Fibroblast of skin of left biceps (primary cell): ENCODE data around the gene LIMCH1.
"Not testable (repeated sequence)": the region's sequence is repeated elsewhere in the genome, so short reads cannot be mapped to it uniquely, and the experiment has no call there.

Source experiments
- DNase-seq, 2 experiments: peaks; one replicate each; pipeline ENCODE4 v3.0.0-alpha.2; 2013; ENCODE audit warnings: low read depth in 2 of 2

Gene LIMCH1

DNA sequence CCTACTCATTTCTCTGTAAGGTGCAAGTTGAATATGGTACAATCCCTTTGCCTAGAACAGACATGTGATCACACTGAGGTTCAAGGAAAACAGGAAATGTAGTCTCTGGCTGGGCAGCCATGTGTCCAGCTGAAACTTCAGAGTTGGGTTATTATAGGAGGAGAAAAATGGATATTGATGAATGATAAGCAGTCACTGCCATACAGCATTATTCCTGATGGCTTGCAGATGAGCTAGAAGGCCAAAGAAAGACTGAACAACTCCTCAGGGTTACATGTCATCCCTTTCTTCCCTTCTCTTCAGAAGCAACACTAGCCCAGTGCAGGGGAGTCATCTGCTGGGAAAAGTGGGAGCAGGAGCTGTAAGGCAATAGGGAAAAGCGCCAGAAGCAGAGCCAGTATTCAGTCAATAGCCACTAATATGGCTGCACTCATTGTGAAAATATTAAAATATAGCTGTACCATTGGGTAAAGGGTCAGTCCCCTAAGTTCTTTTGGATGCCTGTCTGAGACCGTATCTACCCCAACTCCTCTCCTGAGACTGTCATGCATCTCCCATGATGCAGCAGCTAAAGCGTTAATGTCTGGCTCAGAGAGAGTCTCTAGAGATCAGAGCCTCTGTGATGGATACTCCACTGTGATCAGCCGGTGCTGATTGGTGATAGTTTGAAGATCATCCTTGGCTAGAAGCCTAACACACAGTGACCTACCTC is 190.1 kb downstream of the LIMCH1 start:
- DNase-seq, result no peak

DNA sequence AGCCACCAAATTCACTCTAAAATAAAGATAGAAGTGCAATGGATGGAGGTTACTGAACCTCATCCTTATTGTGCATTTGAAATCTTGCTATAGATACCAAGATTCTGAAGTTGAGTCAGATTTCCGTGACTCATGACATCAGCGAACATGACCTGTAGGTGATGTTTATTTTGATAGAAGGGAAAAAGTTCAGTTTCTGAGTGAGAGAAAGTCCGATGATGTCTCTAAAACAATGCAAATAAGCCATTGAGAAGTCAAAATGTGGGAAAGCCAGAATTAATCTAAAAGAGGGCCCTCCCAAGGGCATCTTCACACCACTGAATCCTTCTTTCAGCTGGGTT is 190.6 kb downstream of the LIMCH1 start:
- DNase-seq, result no peak

GRCh38 chr4:41731569-41732126 is 193.7 kb downstream of the LIMCH1 start:
- DNase-seq, result no peak

DNA sequence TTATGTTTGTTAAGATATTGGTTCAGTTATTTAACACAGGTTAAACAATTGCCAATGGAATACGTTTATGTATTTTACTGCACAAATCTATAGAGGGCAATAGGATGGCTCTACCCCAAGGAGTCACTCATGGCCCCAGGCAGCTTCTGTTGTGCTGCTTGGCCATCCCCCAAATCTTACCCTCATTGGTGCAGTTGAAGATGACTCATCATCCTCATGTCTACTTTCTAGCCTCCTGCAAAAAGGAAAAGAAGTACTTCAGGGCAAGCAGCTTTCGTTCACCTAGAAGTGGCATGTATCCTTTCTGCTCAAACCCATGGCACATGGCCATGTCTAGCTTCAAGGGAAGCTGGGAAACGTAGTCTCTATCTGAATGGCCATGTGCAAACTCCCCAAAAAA is 196.4 kb downstream of the LIMCH1 start:
- no peak for DNase-seq

DNA sequence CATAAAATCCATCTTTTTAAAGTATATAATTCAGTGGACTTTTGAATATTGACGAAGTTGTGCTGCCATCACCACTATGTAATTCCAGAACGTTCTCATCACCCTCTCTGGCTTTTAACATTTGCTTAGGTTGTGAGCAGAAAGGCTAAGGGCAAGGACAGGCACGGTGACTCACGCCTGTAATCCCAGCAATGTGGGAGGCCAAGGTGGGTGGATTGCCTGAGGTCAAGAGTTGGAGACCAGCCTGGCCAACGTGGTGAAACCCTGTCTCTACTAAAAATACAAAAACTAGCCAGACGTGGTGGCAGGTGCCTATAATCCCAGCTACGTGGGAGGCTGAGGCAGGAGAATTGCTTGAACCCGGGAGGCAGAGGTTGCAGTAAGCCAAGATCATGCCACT is 199.5 kb downstream of the LIMCH1 start:
- DNase-seq, result not testable (repeated sequence)

DNA sequence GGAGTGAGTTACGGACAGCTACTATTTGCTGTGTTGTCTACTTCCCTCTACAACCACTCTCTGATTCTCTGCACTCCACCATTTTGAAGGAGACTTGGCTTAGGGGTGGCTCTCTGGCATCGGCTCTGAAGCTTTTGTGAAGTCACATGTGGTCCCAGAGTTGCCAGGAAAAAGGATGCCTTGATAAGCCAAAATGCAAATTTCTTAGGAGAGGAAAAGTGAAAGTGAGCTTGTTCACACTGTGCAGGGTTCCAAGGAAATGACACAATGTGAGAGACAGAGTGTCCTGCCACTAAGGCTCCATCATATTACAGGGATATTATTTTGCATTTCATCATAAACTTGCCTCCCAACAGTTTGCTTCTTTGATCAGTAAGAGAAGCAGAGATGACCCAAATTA is 203.4 kb downstream of the LIMCH1 start:
- DNase-seq, result no peak

DNA sequence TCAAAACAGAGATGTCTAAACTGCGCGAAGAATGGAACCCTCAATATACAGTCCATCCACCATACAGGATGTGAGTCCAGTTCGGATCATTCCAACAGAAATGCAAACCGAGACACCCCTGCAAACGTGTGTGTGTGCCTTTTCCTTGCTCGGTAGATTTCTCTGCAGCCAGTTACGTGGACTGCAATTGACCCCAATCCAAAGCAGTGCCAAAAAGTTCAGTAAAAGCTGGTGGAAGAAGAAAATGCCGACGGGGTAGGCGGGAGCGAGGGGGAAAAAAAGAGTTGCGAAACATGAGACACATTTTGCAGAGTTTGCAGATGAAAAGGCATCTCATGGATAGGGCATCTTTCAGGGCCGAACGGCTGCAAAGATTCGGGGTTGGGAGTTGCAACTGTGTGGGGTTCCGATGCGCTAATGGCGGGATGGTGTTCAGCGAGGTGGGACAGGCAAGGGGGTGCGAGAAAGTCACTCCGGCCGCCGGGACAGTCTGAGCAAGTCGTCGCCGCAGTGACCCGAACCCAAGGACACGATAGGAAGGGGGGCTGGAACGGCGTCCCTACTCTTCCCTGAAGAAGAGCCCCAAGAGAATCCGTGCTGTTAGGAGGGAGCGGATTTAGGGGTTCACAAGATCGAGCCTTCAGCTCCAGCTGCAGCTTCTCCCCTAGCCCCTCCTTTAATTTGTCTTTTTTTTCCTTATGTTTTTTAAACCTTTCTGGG is 206.8 kb downstream of the LIMCH1 start:
- DNase-seq, result no peak

DNA sequence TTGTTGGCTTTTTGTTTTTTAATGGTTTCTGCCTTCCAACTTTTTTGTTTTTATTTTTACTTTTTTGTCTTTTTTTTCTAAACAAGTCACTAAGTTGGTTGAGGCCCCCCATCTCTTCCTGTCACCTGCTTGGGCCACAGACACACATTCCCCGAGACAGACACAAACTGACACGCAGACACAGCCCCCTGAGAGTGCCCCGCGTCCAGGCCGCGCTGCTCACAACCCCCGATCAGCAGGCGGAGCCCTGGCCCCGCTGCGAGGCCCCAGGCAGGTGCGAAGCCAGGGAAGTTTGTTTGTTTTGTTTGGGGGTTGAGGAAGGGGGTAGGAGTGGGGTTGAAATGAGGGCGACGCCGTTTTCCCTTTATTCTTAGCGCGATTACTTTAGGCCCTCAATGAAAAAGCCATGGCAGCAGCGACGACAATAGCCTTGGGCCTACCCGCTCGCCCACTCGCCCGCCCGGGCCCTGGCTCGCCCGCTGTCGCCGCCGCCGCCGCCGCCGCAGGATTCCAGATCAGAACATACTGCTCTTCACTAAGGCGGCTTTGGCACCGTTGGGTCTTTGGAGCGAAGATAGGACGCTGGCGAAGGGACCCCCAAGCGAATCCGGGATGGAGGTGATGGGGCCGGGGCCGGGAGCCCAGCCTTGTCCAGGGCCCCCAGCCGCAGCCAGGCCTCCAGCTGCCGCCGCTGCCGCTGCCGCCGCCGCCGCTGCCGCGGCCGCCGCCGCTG is 207.5 kb downstream of the LIMCH1 start:
- no peak for DNase-seq

- DNase-seq, result no peak
Measured at GRCh38 chr4:41746025-41746439, 208.1 kb downstream of the LIMCH1 start.

DNA sequence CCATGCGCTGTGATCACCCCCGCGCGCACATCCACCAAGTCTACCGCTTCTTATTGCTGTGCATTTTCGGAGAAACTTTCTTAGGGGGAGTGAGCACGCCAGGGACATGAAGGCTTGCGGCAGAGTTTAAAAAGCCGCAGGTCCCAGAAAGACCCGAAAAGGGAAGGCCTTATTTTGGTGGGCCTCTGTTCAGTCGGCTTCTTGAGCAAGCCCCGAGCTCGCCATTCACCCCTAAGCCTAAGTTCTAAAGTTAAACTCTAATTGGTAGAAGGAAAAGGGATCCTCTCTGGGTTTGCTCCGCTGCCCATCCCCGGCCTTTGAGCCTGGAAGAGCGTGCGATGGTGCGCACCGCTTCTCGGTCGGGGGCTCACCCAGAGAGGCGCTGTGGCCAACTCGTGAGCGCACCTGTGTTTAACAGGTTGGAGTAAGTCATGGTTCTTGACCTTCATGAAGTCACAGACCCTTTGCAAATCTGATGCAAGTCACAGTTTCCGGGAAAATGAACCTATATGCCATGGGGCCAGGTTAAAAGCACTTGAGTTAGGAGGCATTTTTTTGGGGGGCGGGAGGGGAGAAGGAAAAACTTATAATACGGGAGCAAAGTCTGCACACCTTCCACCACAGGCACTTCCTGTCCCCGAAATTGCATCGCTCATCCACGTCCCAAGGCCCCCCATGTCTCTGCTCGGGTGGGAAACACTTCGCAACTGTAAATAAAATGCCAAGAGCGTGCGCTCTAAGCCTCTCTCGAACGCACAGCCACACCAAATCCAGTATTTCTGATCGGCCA is 208.7 kb downstream of the LIMCH1 start:
- DNase-seq, result no peak

- DNase-seq, result no peak
Measured at GRCh38 chr4:41747230-41748055, 209.5 kb downstream of the LIMCH1 start.

DNA sequence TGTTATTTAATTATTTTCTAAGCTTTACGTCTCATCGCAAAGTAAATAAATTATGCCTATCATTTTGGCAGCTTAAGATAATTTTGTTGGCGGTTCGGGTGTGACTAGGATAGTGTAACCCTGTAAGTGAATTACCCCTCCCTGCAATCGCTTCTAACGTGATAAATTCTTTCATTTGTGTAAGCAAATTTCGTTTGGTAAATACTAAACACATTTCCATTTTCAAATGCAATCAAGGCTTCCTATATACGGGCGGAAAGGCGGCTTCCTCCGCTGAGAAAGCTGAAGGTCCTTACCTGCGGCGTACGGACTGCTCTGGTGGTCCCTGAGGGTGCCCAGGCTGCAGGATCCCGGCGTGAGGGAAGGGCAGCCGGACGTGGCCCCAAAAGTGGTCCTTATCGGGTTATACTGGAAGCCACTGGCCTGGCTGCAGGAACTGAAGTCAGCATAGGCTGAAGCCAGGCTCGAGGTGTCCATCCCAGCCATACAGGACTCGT is 210.2 kb downstream of the LIMCH1 start:
- DNase-seq, result no peak

DNA sequence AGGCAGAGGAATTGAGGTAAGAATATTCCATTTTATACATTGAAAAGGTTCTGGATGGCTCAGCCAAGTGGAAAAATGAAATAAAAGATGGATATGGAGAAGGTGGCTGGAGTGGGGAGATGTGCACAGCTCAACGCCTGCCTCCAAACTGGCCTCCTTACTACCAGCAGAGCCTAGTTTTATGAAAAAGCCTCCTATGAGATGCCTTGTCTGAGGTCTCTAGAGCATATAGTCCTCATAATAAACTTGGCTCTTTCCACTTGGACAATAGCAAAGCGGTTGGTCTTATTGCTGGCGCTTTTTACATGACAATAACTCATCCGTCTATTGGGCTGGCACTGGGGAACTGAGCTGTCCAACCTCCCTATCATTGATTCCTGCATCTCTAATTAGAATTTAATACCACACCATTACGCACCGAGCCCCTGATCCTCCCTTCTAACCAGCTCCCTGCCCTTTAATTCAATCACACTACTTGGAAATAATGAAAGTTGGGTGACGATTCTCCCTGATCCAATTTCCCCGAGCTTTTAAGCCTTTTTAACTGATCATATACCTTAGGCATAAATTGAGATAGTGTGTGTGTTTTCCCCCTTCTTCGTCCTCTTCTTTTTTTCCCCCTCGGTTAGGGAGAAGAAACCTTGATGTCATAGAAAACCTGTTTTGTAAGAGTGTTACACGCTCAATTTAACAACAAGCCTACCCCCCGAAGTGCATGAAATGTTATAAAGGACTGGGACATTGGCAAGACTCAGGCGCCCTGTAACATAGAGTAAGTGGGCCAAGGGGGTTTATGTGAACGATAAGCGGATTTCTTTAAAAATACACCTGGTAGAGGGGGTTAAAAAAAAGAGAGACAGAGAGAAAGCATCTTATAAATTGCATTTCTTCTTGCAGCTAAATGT is 210.9 kb downstream of the LIMCH1 start, which contains the start of gene PHOX2B:
TSS of gene PHOX2B (minus strand) at position 155 of the 905 bp plus-strand sequence. CDS start at position 40, 115 bp downstream.
- DNase-seq, result no peak

DNA sequence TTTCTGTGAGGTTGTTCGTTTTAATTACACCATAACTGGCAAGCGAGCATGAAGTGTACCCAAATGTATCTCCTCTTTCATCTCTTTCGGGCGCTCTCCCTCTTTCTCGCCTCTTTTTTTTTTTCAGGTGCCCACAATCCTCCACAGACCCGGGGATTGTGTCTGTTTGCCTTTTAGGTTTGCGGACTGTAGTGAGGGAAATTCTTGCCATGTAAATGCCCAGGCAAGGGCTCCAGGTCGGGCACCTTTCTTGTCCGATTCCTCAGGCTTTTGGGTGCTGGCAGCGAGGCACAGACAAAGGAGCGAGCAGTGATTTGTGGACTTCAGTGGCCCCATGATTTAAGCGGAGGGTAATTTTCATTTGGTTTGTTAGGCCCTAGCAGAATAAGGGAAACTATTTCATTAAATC is 211.7 kb downstream of the LIMCH1 start:
- no peak for DNase-seq
